ENCODE results near the gene SMR3A.

Gene SMR3A

DNA sequence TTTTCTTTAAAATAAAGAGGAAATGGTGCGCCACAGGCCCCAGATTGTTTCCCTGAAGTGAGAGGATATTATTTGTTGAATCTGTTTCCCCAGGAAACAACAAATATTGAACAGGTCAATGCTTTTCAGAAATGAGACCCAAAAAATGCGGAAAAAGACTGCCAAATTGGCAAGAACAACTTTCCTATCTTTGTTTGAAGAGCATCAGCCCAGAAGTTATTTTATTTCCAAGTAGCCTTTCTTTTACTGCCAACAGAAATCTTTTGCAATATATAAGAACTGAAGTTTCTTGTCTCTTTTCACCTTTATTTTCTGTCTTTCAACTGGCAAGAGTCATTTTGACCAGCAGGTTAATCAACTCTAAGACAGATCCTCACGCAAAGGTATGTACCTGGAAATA lies at the start of gene SMR3A:
Gene SMR3A, plus strand, starts transcription at position 301 of the 400 bp plus-strand sequence. CDS start 1,356 bp downstream, outside the sequence.
- in situ Hi-C loops (cut with HindIII; ENCODE audit: low pct_ligation_motif_present, low sequenced_read_pairs), result no loop called here
- no peak for TF ChIP-seq CTCF (IDR thresholded peaks at IDR 0.05; ENCODE audit: low read depth, low read length, missing control alignments)
- H3K4me3 ChIP-seq (ENCODE audit: low read depth, low read length), result no peak within 1 kb of the TSS
- H3K36me3 ChIP-seq (replicated peaks), result no peaks in the 10 kb centered on the region
- no peaks in the 10 kb centered on the region for H3K27me3 ChIP-seq (replicated peaks)
- no peak within 1 kb of the TSS for H3K27ac ChIP-seq
- no peak for DNase-seq

- Histone ChIP-seq H3K36me3 (replicated peaks) (no peaks in the 10 kb centered on the region), H3K27ac (no peak overlapping the region), H3K27me3 (replicated peaks) (no peaks in the 10 kb centered on the region), H3K4me3 (ENCODE audit: low read depth, low read length) (no peak overlapping the region)
- in situ Hi-C loops (cut with HindIII; ENCODE audit: low pct_ligation_motif_present, low sequenced_read_pairs), result no loop called here
- TF ChIP-seq CTCF (IDR thresholded peaks at IDR 0.05; ENCODE audit: low read depth, low read length, missing control alignments), result no peak
- no peak for DNase-seq
Observed at GRCh38 chr4:70313736-70314135, 46.8 kb upstream of the SMR3A start.

GRCh38 chr4:70315928-70316327 lies 44.6 kb upstream of the SMR3A start:
- Histone ChIP-seq H3K4me3 (ENCODE audit: low read depth, low read length) (no peak overlapping the region), H3K27me3 (replicated peaks) (no peaks in the 10 kb centered on the region), H3K36me3 (replicated peaks) (no peaks in the 10 kb centered on the region), H3K27ac (no peak overlapping the region)
- DNase-seq, result no peak
- TF ChIP-seq CTCF (IDR thresholded peaks at IDR 0.05; ENCODE audit: low read depth, low read length, missing control alignments), result no peak
- in situ Hi-C loops (cut with HindIII; ENCODE audit: low pct_ligation_motif_present, low sequenced_read_pairs), result no loop called here

- no peak for DNase-seq
- in situ Hi-C loops (cut with HindIII; ENCODE audit: low pct_ligation_motif_present, low sequenced_read_pairs), result no loop called here
- no peak for TF ChIP-seq CTCF (IDR thresholded peaks at IDR 0.05; ENCODE audit: low read depth, low read length, missing control alignments)
Observed at GRCh38 chr4:70326052-70326451, 34.5 kb upstream of the SMR3A start.

DNA sequence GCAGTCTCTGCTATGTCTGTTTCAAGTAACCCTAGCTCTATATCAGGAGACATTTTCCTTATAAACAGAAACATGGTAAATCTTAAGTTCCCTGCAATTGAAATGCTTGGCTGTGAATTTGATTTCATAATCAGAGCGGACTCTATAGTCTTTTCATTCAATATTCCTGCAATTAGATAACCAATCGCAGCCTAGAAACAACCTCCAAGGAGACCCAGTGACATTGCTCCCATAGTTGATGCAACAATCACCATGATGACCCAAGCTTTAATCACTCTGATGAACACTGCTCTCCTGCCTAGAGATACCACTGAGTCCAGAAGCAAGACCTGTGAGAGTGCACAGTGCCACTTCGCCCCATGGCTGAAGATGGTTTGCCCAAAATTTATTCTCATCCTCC lies 25.9 kb upstream of the SMR3A start, which contains the start of gene CABS1:
Gene CABS1, plus strand, starts transcription at position 301 of the 400 bp plus-strand sequence. Its CDS starts 59 bp downstream, at position 360.
- no peak for TF ChIP-seq CTCF (IDR thresholded peaks at IDR 0.05; ENCODE audit: low read depth, low read length, missing control alignments)
- in situ Hi-C loops (cut with HindIII; ENCODE audit: low pct_ligation_motif_present, low sequenced_read_pairs), result no loop called here
- DNase-seq, result no peak
- H3K27ac ChIP-seq, result no peak within 1 kb of the TSS
- no peaks in the 10 kb centered on the region for H3K27me3 ChIP-seq (replicated peaks)
- H3K4me3 ChIP-seq (ENCODE audit: low read depth, low read length), result no peak within 1 kb of the TSS
- no peaks in the 10 kb centered on the region for H3K36me3 ChIP-seq (replicated peaks)

More at GRCh38 chr4:70326052-70326451, 34.5 kb upstream of the SMR3A start:
- H3K4me3 ChIP-seq (ENCODE audit: low read depth, low read length), result no peak overlapping the region
- no peak overlapping the region for H3K27ac ChIP-seq
- H3K27me3 ChIP-seq (replicated peaks), result no peaks in the 10 kb centered on the region
- no peaks in the 10 kb centered on the region for H3K36me3 ChIP-seq (replicated peaks)

DNA sequence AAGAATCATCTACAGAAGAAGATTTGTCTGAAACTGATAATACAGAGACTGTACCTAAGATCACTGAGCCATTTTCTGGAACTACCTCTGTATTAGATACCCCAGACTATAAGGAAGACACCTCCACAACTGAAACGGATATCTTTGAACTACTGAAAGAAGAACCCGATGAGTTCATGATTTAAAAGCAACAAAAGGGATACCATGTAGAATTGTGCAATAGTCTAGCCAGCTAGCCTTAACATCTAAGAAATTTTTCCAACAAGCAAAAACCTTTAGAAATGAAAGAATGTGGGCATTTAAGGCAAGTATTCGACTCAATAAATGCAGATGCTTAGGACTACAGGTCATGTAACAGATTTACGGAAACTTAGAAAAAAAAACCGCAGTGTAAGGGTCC lies 24.5 kb upstream of the SMR3A start:
- in situ Hi-C loops (cut with HindIII; ENCODE audit: low pct_ligation_motif_present, low sequenced_read_pairs), result no loop called here
- Histone ChIP-seq H3K4me3 (ENCODE audit: low read depth, low read length) (no peak overlapping the region), H3K27ac (no peak overlapping the region), H3K36me3 (replicated peaks) (no peaks in the 10 kb centered on the region), H3K27me3 (replicated peaks) (no peaks in the 10 kb centered on the region)
- DNase-seq, result no peak
- TF ChIP-seq CTCF (IDR thresholded peaks at IDR 0.05; ENCODE audit: low read depth, low read length, missing control alignments), result no peak

All from brain microvascular endothelial cell (primary cell).